ENCODE measurements around the gene GRM5.

- TF ChIP-seq CTCF (IDR thresholded peaks at IDR 0.05): no peak
- no peak for TF ChIP-seq REST (IDR thresholded peaks at IDR 0.05; ENCODE audit: insufficient read depth in 1 of 2, low read depth in 2 of 2, low read length in 1 of 2)
- TF ChIP-seq TCF7L2 (IDR thresholded peaks at IDR 0.05; ENCODE audit: low read depth, low read length): no peak
- no peak for TF ChIP-seq POLR2AphosphoS5 (IDR thresholded peaks at IDR 0.05; ENCODE audit: low read depth, low read length)
These were observed 436.3 kb downstream of the GRM5 start for GRCh38 chr11:88629496-88629895.

Measured in Panc1 (cell line).